Small intestine (tissue), 16 donors: ENCODE measurements around the gene CFAP126. TPM values are rescaled to one million over a fixed set of nuclear protein-coding genes. Genes with fewer than 3 reads are reported as not detected.
"Not testable (repeated sequence)": the region's sequence is repeated elsewhere in the genome, so short reads cannot be mapped to it uniquely, and the experiment has no call there.

ENCODE experiments used
- DNase-seq, 2 donors: peaks; one replicate each; pipeline versions ENCODE4 v3.0.0 to v3.0.0-alpha.2; 2013
- FAIRE-seq: peaks from 2 replicates; lab custom pipeline; 2012; peaks lifted over from hg19 to GRCh38; lab: Jason Lieb, UNC
- H3K27ac ChIP-seq, 3 donors: one replicate each; pipeline ENCODE4 v1.5.1; 2013; ENCODE audit warnings: low read length in 2 of 3, mild to moderate bottlenecking in 2 of 3, control low read depth in 1 of 3, inconsistent platforms in 1 of 3, low read depth in 1 of 3, moderate library complexity in 1 of 3
- H3K27me3 ChIP-seq, 3 donors: one replicate each; pipeline ENCODE4 v1.6.1; 2013; ENCODE audit warnings: low read length in 3 of 3, inconsistent platforms in 1 of 3; ENCODE audit not compliant: control insufficient read depth in 3 of 3, insufficient read depth in 3 of 3
- H3K36me3 ChIP-seq, 3 donors: one replicate each; pipeline ENCODE4 v1.6.1; 2013; ENCODE audit warnings: low read length in 3 of 3, inconsistent platforms in 1 of 3, low read depth in 1 of 3, mild to moderate bottlenecking in 1 of 3, moderate library complexity in 1 of 3; ENCODE audit not compliant: control insufficient read depth in 3 of 3, insufficient read depth in 2 of 3
- H3K4me1 ChIP-seq, 3 donors: one replicate each; pipeline ENCODE4 v1.6.1; 2013; ENCODE audit warnings: low read length in 2 of 3, inconsistent platforms in 1 of 3, low read depth in 1 of 3, mild to moderate bottlenecking in 1 of 3, moderate library complexity in 1 of 3; ENCODE audit not compliant: control insufficient read depth in 3 of 3, insufficient read depth in 2 of 3
- H3K4me3 ChIP-seq, 3 donors: one replicate each; pipeline ENCODE4 v1.5.1; 2013; ENCODE audit warnings: low read length in 3 of 3, control low read depth in 1 of 3, inconsistent platforms in 1 of 3, low read depth in 1 of 3, mild to moderate bottlenecking in 1 of 3, moderate library complexity in 1 of 3
- H3K9me3 ChIP-seq, 2 donors: one replicate each; pipeline ENCODE4 v1.6.1; 2013; ENCODE audit warnings: low read depth in 1 of 2, low read length in 1 of 2; ENCODE audit not compliant: control insufficient read depth in 2 of 2, insufficient read depth in 1 of 2
- WGBS, 3 donors: extraction: QIAGEN DNeasy Blood & Tissue Kit; methylation state at CpG; one replicate each; pipeline ENCODE4 v1.1.7; 2013; 5-methylcytosine and 5-hydroxymethylcytosine counted together
- long read RNA-seq, 10 donors: transcript quantifications; one replicate each; lab custom pipeline, GENCODE V29; 2026
- polyA plus RNA-seq, 4 donors: library from polyadenylated mRNA; stranded (reverse) in 3 of 4; unstranded in 1 of 4; fragments of 200-250 nt in 3 of 4; fragments of 120-200 nt in 1 of 4; gene quantifications; one replicate each; pipeline versions ENCODE4 v1.2.1 to v1.2.3, GENCODE V29; 2013
- donor health status: healthy with polysubstance abuse.
- donor health status: control.
- donor health status: control.
- donor health status: Bipolar disorder and iron deficiency.
- donor health status: healthy.

The CFAP126 gene
- under 1 TPM in 1 of 4 donors, not detected in 3; 0.21 TPM for polyA plus RNA-seq
- long read RNA-seq, donor 1: 0 reads
- long read RNA-seq, donor 2: 0 reads
- long read RNA-seq, donor 3: 0 reads
- long read RNA-seq, donor 4: 0 reads
- long read RNA-seq, donor 5: 0 reads
- long read RNA-seq, donor 6: 0 reads
- long read RNA-seq, donor 7: 0 reads
- long read RNA-seq, donor 8: 0 reads
- long read RNA-seq, donor 9: 0 reads
- long read RNA-seq, donor 10, partial matches to known transcripts: 5 of 5 reads
- long read RNA-seq, donor 10, other reads (novel, unspliced or antisense): 0 of 5 reads

- H3K36me3 ChIP-seq: peaks cover 8 to 10% (median 9%) of the 10 kb centered on the region in 3 donors
- peak within 1 kb of the TSS in 2 of 3 donors; percentile 8 to 17 for H3K27ac ChIP-seq
- FAIRE-seq (no peak), DNase-seq (peak; percentile 72 to 85)
- no peaks in the 10 kb centered on the region for H3K9me3 ChIP-seq
- 22 to 27% (median 24%) methylated on average over 6 of the region's 6 CpGs for WGBS, 3 donors
- no peaks in the 10 kb centered on the region for H3K27me3 ChIP-seq
- no peak within 1 kb of the TSS for H3K4me3 ChIP-seq
- H3K4me1 ChIP-seq: peaks cover 0 to 3% (median 0%) of the 10 kb centered on the region in 3 donors
Measured at GRCh38 chr1:161367684-161368400, at the start of gene CFAP126. CFAP126 (minus strand) TSS chr1:161367876; CDS start chr1:161367868, 8 bp downstream.

- H3K4me3 ChIP-seq: not testable (repeated sequence)
- 88 to 95% (median 91%) methylated on average over 7 of the region's 7 CpGs for WGBS, 3 donors
Measured at GRCh38 chr1:161413050-161413449, 45.4 kb upstream of the CFAP126 start.

GRCh38 chr1:161410636-161410970 lies 42.9 kb upstream of the CFAP126 start:
- not testable (repeated sequence) for H3K36me3 ChIP-seq, H3K9me3 ChIP-seq, FAIRE-seq, DNase-seq, H3K4me3 ChIP-seq, H3K27me3 ChIP-seq, H3K27ac ChIP-seq, H3K4me1 ChIP-seq
- WGBS, 3 donors: 80 to 88% (median 88%) methylated on average over 4 of the region's 4 CpGs

More at GRCh38 chr1:161413050-161413449, 45.4 kb upstream of the CFAP126 start:
- not testable (repeated sequence) for FAIRE-seq, H3K27ac ChIP-seq, H3K27me3 ChIP-seq, H3K36me3 ChIP-seq, H3K4me1 ChIP-seq, DNase-seq, H3K9me3 ChIP-seq

DNA sequence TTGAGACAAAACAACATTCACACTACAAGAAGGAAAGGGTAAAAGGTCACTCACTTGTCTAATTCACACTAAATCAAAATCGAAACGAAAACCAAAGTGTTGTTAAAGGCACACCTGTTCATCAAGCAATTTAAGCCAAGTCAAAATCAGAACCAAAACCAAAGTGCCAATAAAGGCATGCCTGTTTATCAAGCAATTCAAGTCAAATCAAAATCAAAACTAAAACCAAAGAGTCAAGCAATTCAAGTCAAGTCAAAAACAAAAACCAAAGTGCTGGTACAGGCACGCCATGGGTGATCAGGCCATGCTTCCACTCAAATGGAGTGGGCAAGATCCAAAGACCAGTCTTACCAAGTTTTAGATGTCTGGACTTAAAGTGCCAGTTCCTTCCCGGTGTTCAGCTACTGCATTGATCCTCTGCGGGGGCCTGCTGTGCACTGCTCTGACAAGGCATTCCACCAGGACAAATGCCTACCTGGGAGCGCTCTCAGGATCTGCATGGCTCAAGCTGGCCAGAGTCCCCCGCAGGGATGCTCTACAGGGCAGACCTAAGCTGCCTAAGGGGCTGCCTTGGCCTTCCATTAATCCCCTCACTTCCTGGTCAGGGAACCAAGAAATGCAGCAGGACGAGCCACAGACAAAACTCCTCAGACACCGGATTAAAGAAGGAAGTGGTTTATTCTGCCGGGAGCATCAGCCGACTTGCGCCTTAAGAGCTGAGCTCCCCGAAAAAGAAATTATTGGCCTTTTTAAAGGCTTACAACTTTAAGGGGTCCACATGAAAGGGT lies 42.4 kb upstream of the CFAP126 start:
- peak in 1 of 2 donors; percentile 63 for DNase-seq
- not testable (repeated sequence) for H3K36me3 ChIP-seq, H3K27me3 ChIP-seq, H3K4me1 ChIP-seq, H3K9me3 ChIP-seq, FAIRE-seq
- peak overlapping the region in 2 of 3 donors; percentile 14 to 71 for H3K27ac ChIP-seq
- 62 to 74% (median 67%) methylated on average over 13 of the region's 13 CpGs for WGBS, 3 donors
- peak overlapping the region in 1 of 3 donors; percentile 5 for H3K4me3 ChIP-seq

DNA sequence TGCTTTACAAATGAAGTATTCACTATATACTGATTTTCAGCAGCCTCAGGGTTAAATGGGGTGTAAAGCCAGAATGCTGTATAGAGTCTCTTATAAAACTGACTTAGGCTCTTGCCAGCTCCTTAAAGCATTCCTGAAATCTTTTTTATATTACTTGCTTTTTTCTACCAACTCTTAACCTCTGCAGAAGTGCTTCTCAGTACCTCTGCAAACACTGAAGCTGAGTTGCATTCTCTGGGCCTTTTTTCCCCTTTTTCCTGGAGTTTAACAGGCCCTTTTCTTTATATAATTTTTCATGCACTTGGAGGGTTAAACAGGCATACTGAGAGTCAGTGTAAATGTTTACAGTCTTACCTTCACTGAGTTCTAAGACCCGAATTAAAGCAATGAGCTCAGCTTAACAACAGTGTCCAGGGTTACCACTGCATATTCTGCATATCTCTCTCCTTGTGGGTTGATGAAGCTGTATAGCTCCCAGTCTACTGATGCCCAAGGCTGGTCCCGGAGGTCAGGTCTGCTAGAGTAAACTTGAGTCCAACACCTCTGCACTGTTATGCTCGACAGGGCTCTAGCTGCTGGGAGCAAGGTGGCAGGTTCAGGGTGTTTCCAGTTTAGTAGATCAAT lies 40.9 kb upstream of the CFAP126 start:
- peaks cover 0 to 4% (median 0%) of the 10 kb centered on the region in 3 donors for H3K36me3 ChIP-seq
- no peak overlapping the region for H3K4me3 ChIP-seq
- DNase-seq: no peak
- no peaks in the 10 kb centered on the region for H3K27me3 ChIP-seq
- peaks cover 0 to 9% (median 2%) of the 10 kb centered on the region in 3 donors for H3K4me1 ChIP-seq
- H3K9me3 ChIP-seq: no peaks in the 10 kb centered on the region
- WGBS, 3 donors: 55 to 76% (median 63%) methylated on average over 3 of the region's 3 CpGs
- no peak for FAIRE-seq
- no peak overlapping the region for H3K27ac ChIP-seq

- 86 to 88% (median 87%) methylated on average over 6 of the region's 6 CpGs for WGBS, 3 donors
- Histone ChIP-seq H3K4me3 (no peak overlapping the region), H3K27me3 (no peaks in the 10 kb centered on the region), H3K9me3 (no peaks in the 10 kb centered on the region), H3K36me3 (peaks cover 0 to 4% (median 0%) of the 10 kb centered on the region in 3 donors), H3K27ac (no peak overlapping the region), H3K4me1 (peaks cover 0 to 9% (median 2%) of the 10 kb centered on the region in 3 donors)
- no peak for DNase-seq
- no peak for FAIRE-seq
Measured at GRCh38 chr1:161407451-161407985, 39.8 kb upstream of the CFAP126 start.

GRCh38 chr1:161406551-161406950 lies 38.9 kb upstream of the CFAP126 start:
- not testable (repeated sequence) for H3K36me3 ChIP-seq, H3K4me1 ChIP-seq, DNase-seq, H3K9me3 ChIP-seq, FAIRE-seq, H3K27me3 ChIP-seq, H3K4me3 ChIP-seq, H3K27ac ChIP-seq
- WGBS, 3 donors: 96 to 99% (median 99%) methylated on average over 16 to 17 of the region's 17 CpGs
